Transverse colon (tissue), 4 donors: ENCODE measurements around the gene NMRK1.

ENCODE experiments used
- CTCF ChIP-seq, 5 experiments: fragments of 200-600 bp in 3 of 5; fragments of 450-650 bp in 2 of 5; sonication (generic) in 3 of 5; IDR thresholded peaks; 1 replicate in 2 of 5; 2 replicates in 3 of 5; pipeline ENCODE4 v1.5.1; 2016 to 2017; ENCODE audit warnings: antibody characterized with exemption in 5 of 5, inconsistent platforms in 3 of 5, mild to moderate bottlenecking in 2 of 5, moderate library complexity in 1 of 5
- EP300 ChIP-seq: sonication (generic); formaldehyde crosslinking; IDR thresholded peaks from one replicate; pipeline ENCODE4 v1.6.1; 2017; ENCODE audit warnings: antibody characterized with exemption, low read depth
- POLR2A ChIP-seq: fragments of 450-650 bp; IDR thresholded peaks from one replicate; pipeline ENCODE4 v1.6.1; 2016; ENCODE audit warnings: antibody characterized with exemption, mild to moderate bottlenecking, moderate library complexity
- POLR2AphosphoS5 ChIP-seq, 3 donors: sonication (generic); formaldehyde crosslinking; IDR thresholded peaks; one replicate each; pipeline ENCODE4 v1.6.1; 2016; ENCODE audit warnings: antibody characterized with exemption in 3 of 3

- TF ChIP-seq CTCF (IDR thresholded peaks at IDR 0.05) (no peak), POLR2A (no peak), POLR2AphosphoS5 (IDR thresholded peaks at IDR 0.05) (no peak), EP300 (no peak)
Observed at GRCh38 chr9:75047506-75047905, 40.4 kb downstream of the NMRK1 start.
